RCC 7860 (cell line): ENCODE measurements around the gene CHID1.
A peak's percentile ranks its signal among the peaks of the same experiment; 100 is the strongest.

Source experiments
- DNase-seq: peaks from one replicate; pipeline ENCODE4 v3.0.0-alpha.2; 2015; ENCODE audit warnings: low spot score
- FAIRE-seq: peaks from 2 replicates; lab custom pipeline; 2012; peaks lifted over from hg19 to GRCh38; lab: Jason Lieb, UNC

CHID1 gene

DNA sequence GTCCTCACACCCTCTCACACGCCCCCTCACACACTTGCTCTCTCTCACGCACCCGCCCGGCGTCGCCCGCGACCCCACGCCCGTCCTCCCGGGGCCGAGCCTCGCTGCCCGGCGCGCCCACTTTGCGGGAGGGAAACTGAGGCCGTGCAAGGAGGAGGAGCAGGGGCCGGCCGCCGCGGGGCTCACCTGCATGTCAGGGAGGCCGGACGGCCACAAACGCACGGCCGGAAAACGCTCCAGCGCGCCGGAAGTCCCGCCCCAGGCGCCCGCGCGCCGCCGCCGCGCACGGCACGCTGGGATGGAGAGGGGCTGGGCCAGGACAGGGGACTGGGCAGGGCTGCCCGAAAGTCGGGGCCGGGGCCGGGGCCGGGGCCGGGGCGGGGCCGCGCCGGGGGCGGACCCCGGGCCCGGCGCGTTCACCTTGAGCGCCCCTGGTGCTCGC is at the start of gene CHID1:
Gene CHID1 (minus strand): TSS at position 222 of the 442 bp plus-strand sequence. CDS start 5,994 bp downstream, outside the sequence.
- DNase-seq = peak; percentile 53

DNA sequence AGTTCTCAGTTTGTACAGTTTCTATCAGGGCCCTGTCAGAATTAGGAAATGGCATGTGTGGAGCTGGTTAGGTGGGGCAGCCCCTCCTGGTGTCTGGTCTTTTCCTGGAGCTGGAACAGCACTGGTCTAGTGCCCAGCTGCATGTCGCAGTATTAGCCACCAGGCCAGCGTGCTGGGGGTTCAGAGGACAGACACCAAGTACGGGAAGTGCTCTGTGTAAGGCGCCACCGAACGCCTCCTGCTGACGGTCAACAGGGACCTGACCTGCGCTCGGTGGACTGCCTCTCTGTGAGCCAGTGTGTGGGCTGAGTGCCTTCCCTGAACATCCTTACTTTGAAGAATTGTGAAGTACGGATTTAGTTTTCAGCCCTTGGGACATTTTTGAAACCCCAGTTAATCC is 49.0 kb upstream of the CHID1 start:
- no peak for FAIRE-seq

More for the DNA sequence above, at the start of gene CHID1:
- no peak for FAIRE-seq

DNA sequence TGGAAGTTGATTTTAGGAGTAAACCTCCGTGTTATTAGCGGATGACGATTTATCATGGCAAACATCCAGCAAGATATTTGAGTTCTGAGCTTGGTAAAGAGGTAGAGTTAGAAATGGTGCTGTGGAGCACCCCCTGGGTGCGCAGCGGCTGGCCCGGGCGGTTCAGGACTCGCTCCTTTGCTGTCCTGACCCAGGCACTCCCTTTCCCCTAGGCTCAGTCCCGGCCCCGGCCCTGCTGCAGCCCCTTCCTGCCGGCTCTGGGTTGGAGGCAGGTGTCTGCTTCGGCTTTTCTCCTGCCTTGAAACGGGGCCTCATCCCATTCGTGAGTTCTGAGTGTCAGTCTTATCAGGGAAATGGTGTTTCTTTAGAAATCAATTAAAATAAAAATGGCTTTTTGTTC is 48.4 kb upstream of the CHID1 start:
- DNase-seq (no peak), FAIRE-seq (no peak)

More for the DNA sequence above, 49.0 kb upstream of the CHID1 start:
- no peak for DNase-seq

DNA sequence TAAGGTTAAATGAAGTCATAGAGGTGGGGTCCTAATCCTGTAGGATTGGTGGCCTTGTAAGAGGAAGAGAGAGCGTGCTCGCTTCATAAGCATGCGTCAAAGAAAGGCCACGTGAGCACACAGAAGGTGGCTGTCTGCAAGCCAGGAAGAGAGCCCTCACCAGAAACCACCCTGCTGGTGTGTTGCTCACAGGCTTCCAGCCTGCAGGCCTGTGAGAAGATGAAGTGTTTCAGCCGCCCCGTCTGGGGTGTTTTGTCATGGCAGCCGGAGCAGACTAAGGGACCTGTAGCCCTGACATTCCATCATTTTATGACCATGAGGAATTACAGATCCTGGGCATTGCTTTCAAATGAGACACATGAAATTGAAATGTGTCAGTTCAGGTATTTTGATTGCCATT is 47.5 kb upstream of the CHID1 start:
- DNase-seq (no peak), FAIRE-seq (no peak)

DNA sequence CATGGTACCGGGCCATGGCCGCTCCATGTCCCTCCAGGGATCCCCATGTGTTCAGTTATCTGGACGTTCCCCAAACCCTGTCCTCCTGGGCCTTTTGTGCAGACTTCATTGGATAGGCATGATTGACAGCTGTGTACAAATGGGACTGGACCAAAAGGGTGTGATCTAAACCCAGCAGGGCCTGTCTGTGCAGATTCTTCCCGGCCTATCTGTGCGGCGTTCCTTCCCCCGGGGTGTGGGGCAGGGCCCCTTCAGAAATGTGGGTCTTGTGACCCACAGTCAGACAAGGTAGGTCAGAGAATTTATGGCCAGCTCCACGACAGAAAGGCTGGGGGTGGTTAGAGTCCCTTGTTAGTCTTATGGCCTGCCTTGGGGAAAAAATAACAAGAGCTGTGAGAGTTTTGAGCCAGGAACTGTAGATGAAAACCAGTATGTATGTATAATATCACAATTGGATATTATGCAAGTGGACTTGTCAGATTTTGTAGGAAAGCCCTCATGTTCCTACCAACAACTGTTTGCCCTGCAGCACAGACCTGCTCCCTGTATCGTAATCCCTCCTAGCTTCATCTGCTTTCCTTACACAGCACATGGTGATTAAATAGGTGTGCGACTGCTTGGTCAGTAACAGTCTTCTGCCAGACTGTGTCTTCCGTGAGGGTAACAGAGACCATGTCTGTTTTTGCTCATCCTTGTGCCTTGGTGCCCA is 46.8 kb upstream of the CHID1 start:
- FAIRE-seq (no peak), DNase-seq (no peak)

DNA sequence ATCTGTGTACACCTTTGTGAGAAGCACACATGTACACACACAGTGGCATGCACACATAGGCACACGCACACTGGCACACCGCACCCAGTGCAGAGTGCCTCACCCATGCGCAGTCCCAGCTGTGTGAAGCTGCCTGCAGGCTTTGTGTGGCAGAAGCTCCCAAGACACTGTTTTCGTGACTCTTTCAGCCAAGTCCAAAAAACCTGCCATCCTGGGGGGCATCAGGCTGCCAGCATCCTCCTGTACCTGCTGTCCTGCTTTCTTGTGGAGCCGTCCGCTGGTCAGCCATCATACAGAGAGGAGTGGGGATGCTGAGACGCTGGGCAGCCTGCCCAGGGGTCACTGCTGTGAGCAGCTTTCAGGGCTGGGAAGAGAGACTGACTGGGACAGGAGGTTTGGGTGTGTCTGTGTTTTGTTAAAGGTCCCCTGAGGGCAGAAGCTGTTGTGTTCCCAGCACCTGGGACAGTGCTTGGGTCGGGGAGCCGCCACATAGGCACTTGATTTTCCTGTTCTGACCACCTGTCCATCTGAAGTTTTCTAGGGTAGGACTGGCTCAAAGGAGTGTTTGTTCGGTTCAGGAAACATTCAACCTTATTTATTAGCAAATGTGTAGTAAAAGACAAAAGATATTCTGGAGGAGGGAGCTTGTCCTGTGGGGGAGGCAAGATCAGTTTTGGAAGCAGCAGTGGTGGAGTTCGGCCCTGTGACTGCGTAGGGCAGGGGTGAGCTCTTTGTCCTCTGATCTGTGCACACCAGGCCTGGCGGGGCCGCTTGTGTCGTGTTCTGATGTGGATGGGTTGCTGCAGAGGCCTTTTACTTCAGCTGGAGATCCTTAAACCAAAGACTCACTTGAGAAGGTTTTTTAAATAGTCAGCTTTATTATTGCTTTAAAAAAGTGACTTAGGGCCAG is 44.8 kb upstream of the CHID1 start:
- FAIRE-seq (no peak), DNase-seq (no peak)

DNA sequence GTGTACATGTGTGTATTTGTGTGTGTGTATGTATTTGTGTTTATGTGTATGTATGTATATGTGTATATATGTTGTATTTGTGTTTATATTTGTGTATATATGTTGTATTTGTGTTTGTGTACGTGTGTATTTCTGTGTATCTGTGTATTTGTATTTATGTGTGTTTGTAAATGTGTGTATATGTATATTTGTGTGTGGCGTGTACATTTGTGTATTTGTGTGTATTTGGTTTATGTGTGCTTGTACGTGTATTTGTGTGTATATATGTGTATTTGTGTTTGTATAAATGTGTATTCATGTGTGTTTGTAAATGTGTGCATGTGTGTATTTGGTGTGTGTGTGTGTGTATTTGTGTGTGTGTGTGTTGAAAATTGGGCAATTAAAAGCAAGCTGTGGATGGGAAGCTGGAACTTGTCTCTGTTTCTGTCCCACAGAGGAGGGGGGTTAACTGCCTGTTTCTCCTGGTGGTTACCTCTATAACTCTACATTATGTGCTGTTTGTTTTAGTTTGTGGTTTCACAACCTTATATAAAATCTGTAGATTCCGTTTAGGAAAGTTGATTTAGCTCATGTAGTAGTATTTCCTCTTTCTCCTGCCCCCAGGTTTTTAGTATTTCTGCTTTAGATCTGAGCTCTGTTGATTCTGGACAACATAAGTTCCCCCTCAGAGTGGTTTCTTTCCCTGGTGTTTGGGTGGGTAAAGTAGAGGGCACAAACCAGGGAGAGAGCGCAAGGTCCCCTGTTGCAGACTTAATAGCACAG is 44.0 kb upstream of the CHID1 start:
- FAIRE-seq = no peak
- DNase-seq = no peak

DNA sequence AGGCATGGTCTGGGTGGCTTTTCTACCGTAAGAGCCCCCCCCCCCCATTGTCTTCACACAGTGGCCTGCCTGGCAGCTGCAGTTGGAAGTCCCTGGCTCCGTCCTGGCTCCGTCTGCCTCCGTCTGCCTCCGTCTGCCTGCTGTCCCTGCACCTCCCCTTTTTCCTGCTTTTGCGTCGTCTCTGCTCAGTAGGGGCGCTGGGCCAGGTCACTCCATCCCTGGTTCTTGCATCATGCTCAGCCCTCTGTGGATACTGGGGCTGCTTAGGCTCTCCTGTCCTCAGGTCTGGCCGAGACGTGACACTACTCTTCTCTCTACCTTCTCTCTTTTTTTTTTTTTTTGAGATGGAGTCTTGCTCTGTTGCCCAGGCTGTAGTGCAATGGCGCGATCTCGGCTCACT is 42.9 kb upstream of the CHID1 start:
- no peak for FAIRE-seq

DNA sequence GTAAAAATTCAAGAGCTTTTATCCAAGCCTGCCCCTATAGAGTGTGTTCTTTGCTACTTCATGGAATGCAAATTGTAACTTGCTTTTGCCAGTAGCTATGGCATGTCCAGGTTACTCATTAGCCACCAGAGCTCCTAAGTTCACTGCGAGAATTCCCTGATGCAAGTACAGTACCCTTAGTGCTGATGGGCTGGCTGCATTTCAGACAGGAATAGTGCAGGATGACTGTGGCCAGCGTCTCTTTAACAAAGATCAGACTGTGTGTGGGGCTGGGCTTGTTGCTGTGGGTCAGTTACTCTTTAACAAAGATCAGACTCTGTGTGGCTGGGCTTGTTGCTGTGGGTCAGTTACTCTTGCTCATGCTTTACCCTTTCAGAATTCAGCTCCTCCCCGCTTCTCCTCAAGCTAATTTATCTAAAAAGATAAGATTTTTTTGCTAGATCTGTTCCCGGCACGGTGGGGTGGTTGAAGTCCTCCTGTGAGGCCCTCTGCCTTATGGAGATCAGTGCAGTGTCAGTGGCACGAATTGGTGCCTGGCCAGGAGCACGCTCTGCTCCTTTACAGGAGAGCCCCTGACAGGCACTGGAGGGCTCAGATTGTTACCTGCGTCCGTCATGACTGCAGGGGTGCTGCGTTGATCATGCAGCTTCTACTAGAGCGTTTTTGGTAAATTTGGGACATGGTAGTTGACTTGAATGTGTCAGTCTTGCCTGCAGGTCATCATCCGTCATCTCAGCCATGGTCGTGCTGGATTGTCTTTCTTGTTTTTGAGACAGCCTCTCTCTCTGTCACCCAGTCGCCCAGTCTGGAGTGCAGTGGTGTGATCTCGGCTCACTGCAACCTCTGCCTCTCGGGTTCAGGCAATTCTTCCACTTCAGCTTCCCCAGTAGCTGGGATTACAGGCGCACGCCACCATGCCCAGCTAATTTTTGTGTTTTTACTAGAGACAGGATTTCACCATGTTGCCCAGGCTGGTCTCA is 42.1 kb upstream of the CHID1 start:
- peak; percentile 97 for FAIRE-seq
- DNase-seq = peak; percentile 95

More for the DNA sequence above, 42.9 kb upstream of the CHID1 start:
- DNase-seq = no peak

DNA sequence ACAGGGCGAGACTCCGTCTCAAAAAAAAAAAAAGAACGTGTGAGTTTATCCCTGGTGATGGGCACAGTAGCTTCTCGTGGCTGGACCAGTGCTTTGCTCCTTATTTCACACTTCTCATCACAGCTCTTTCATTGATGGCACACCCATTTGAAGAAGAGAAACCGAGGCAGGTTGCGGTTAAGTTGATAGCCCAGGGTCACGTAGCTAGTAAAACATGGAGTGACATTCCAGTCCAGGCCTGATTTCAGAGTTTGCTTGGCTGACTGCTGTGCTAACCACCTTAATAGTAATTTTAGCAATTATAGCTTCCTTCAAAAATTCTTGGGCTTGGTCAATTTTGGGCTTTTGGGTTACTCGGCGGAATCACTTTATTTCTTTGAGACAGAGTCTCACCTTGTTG is 40.9 kb upstream of the CHID1 start:
- FAIRE-seq = no peak
- no peak for DNase-seq

DNA sequence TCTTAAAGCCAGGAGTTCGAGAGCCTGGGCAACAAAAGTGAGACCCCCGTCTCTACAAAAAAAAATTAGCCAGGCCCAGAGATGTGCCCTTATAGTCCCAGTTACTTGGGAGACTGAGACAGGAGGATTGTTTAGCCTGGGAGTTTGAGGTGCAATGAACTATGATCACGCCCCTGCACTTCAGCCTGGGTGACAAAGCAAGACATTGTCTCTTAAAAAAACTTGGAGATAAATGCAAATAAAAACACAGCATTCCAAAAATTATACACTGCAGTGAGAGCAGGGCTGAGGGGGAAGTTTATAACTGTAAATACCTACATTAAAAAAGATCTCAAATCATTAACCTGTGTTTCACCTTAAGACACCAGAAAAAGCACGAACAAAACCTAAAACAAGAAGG is 37.1 kb upstream of the CHID1 start:
- FAIRE-seq (no peak), DNase-seq (no peak)

DNA sequence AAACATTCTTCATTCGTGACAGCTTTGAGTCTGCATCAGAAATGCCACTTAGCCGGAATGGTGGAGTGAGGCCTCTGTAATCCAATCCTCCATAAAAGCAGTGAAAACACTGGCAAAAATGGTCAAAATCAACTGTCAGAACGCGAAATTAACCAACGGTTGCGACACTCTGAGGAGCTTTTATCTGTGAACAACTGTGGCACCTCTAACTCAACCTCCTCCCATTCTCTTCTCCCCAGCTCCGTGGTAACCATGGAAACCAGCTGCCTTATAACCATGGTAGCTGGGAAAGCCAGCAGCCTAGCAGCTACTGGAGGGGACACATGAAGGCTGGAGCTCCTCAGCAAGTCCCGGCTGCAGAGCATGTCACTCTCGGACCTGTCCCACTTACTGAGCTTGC is 35.4 kb upstream of the CHID1 start:
- FAIRE-seq (no peak), DNase-seq (no peak)

DNA sequence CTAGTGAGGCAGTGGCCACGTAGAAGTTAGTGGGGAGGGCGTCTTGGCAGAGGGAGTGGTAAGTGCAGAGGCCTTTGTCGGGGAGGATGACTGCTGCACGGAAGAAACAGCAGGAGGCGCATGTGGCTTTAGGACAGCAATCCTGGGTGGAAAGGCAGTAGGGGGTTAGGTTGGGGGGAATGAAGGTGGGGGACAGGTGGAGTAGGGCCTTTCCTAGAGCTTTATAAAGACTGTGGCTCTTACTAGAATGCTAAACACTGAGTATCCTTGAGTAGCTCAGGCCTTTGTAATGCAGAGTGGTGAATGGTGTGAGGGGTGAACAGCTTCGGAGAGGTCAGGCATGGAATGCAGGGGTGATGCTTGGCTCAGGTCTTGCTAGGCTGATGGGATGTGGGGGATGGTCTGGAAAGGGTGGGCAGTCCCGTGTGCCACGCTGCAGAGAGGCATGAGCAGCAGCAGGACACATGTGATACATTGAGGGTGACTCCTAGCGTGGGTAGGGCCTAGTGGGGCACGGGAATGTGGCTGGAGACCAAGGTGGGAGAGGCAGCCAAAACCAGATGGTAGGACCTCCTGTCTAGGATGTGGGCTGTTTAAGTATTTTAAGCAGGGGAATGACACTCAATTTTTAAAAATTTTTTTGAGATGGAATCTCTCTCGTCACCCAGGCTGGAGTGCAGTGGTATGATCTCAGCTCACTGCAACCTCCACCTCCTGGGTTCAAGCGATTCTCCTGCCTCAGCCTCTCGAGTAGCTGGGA is 34.3 kb upstream of the CHID1 start:
- no peak for DNase-seq
- FAIRE-seq = no peak

DNA sequence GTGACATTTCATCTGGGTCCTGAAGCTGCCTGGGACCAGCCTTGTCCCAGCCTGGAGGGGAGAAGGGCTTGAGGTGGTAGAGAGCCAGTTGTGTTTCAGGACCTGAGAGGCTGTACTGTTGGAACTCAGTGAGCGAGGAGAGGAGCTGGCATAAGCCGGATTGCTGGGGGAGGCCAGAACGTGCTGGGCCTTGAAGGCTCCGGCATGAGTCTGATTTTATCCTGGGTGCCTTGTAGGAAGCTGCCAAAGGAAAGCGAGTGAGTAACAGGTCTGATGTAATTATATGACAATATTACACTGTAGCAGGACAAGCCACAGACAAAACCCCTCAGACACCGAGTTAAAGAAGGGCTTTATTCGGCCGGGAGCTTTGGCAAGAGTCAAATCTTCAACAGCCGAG is 32.2 kb upstream of the CHID1 start:
- FAIRE-seq = no peak
- DNase-seq = no peak

DNA sequence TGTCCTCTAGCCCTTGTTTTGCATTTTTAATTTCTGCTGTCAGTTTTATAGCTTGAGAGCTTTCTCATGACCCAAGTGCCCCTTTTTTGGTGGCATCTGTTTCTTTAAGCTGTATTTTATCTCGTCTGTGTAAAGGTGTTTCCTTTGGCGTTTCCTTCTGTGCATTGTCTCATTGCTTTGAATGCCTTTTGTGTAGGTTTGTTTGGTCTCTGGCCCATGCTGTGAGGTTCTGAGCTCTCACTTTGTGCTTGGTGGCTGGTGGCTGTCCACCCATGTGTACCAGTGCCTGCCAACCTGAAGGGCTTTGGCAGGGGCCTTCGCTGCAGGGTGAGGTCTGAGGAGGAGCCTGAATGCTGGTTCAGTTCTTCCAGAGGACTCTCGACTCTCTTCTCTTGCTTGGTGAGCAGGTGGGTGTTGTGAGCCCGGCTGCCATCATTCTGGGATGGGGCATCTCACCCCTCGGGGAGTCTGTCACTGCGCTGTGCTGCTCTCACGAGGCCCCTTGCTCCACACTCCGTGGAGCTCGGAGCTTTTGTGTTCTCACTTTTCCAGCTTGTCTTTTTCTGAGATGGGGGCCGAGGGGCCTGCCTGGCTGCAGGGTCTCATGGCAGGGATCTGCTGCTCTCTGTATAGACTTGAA is 30.0 kb upstream of the CHID1 start:
- FAIRE-seq = no peak

DNA sequence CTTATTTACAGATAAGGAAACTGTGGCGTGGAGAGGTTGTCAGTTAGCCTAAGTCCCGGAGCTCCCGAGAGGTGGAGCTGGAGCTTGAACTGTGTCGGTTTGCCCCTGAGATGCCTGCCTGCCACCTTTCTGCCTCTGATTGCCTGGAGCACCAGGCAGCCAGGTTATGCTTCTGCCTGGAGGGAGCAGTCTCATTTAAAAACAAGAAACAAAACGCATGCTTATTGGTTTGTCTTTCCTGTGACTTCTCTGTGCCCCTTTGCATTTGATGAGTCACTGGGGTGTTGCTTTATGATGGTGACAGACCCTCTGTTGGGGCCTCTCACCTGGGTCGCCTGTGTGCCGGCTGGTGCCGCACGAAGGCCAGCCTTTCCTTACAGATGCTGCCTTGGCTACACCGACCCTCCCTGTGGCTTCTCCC is 27.2 kb upstream of the CHID1 start:
- FAIRE-seq (no peak), DNase-seq (no peak)

More for the DNA sequence above, 30.0 kb upstream of the CHID1 start:
- DNase-seq = no peak

DNA sequence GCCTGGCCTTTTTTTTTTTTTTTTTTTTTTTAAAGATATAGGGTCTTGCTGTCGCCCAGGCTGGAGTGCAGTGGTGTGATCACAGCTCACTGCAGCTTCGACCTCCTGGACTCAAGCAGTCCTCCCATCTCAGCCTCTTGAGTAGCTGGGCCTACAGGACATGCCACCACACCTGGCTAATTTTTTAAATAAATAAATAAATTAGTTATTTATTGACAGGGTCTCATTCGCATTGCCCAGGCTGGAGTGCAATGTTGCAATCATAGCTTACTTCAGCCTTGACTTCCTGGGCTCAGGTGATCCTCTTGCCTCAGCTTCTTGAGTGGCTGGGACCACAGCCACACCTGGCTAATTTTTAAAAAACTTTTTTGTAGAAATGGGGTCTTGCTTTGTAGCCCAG is 25.6 kb upstream of the CHID1 start:
- DNase-seq = no peak
- FAIRE-seq = no peak

DNA sequence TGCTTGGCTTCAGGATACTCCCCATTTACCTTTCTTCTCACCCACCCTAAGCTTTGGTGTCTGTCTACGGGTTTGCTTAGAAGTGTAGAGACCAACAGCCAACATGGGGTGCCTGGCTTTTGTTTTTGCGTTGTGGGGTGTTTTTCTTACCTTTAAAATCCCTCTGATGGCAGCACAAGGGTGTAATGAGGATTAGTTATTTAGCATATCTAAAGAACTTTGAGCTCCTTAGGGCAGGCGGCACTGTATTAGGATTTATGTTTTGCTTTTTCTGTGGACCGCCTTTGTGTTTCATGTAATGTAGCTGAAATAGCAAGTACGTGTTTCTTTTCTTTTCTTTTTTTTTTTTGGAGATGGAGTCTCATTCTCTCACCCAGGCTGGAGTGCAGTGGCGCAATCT is 23.9 kb upstream of the CHID1 start:
- FAIRE-seq (no peak), DNase-seq (no peak)

DNA sequence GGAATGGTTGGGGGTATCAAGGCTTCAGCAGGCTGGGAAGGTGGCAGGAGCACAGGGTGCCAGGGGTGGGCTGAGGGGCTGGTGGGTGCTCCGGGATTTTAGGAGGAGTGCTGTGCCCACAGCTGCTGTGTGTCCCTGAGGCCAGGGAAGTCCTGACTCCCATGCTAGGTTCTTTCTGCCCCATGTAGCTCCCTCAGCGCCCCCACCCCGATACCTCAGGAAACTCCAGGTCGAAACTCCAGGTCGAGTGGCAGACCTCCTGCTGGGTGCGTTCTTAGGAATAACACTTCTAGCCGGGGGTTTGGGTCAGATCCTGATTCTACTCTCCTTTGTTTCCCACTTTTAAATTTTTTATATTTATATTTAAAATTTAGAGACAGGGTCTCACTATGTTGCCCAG is 23.3 kb upstream of the CHID1 start:
- no peak for FAIRE-seq
- DNase-seq = no peak
